ENCODE measurements around the gene BABAM2.

DNA sequence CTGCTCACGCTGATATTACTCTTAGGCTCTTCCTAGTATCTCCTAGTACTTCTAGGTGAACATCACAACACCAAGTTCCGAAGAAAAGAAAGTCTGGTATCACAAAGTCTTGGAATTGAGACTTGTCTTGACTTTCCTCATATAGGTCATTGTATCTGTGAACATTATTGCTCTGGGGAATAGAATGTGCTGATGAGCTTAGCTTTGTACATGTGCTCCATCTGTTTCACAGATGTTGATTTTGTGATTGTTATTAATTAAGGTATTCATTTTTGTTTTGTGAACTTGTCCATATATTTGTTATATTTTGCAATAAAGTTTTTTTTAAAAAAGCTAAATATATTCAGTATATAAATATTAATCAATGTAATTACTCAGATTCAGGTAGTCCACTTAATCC is 111.7 kb downstream of the BABAM2 start:
- no peak for TF ChIP-seq CHD1 (IDR thresholded peaks at IDR 0.05; ENCODE audit: low read depth, low read length)
- TF ChIP-seq, protein P1, sequence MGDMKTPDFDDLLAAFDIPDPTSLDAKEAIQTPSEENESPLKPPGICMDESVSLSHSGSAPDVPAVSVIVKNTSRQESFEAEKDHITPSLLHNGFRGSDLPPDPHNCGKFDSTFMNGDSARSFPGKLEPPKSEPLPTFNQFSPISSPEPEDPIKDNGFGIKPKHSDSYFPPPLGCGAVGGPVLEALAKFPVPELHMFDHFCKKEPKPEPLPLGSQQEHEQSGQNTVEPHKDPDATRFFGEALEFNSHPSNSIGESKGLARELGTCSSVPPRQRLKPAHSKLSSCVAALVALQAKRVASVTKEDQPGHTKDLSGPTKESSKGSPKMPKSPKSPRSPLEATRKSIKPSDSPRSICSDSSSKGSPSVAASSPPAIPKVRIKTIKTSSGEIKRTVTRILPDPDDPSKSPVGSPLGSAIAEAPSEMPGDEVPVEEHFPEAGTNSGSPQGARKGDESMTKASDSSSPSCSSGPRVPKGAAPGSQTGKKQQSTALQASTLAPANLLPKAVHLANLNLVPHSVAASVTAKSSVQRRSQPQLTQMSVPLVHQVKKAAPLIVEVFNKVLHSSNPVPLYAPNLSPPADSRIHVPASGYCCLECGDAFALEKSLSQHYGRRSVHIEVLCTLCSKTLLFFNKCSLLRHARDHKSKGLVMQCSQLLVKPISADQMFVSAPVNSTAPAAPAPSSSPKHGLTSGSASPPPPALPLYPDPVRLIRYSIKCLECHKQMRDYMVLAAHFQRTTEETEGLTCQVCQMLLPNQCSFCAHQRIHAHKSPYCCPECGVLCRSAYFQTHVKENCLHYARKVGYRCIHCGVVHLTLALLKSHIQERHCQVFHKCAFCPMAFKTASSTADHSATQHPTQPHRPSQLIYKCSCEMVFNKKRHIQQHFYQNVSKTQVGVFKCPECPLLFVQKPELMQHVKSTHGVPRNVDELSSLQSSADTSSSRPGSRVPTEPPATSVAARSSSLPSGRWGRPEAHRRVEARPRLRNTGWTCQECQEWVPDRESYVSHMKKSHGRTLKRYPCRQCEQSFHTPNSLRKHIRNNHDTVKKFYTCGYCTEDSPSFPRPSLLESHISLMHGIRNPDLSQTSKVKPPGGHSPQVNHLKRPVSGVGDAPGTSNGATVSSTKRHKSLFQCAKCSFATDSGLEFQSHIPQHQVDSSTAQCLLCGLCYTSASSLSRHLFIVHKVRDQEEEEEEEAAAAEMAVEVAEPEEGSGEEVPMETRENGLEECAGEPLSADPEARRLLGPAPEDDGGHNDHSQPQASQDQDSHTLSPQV (IDR thresholded peaks at IDR 0.05): no peak
- TF ChIP-seq TARDBP (IDR thresholded peaks at IDR 0.05; ENCODE audit: borderline replicate concordance): no peak
- TF ChIP-seq, protein P2, sequence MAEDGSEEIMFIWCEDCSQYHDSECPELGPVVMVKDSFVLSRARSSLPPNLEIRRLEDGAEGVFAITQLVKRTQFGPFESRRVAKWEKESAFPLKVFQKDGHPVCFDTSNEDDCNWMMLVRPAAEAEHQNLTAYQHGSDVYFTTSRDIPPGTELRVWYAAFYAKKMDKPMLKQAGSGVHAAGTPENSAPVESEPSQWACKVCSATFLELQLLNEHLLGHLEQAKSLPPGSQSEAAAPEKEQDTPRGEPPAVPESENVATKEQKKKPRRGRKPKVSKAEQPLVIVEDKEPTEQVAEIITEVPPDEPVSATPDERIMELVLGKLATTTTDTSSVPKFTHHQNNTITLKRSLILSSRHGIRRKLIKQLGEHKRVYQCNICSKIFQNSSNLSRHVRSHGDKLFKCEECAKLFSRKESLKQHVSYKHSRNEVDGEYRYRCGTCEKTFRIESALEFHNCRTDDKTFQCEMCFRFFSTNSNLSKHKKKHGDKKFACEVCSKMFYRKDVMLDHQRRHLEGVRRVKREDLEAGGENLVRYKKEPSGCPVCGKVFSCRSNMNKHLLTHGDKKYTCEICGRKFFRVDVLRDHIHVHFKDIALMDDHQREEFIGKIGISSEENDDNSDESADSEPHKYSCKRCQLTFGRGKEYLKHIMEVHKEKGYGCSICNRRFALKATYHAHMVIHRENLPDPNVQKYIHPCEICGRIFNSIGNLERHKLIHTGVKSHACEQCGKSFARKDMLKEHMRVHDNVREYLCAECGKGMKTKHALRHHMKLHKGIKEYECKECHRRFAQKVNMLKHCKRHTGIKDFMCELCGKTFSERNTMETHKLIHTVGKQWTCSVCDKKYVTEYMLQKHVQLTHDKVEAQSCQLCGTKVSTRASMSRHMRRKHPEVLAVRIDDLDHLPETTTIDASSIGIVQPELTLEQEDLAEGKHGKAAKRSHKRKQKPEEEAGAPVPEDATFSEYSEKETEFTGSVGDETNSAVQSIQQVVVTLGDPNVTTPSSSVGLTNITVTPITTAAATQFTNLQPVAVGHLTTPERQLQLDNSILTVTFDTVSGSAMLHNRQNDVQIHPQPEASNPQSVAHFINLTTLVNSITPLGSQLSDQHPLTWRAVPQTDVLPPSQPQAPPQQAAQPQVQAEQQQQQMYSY (CRISPR knock-in tag; IDR thresholded peaks at IDR 0.05): no peak
- no peak for TF ChIP-seq GATAD2B (conservative IDR thresholded peaks at IDR 0.05; ENCODE audit: low read depth)
- TF ChIP-seq, protein P3, sequence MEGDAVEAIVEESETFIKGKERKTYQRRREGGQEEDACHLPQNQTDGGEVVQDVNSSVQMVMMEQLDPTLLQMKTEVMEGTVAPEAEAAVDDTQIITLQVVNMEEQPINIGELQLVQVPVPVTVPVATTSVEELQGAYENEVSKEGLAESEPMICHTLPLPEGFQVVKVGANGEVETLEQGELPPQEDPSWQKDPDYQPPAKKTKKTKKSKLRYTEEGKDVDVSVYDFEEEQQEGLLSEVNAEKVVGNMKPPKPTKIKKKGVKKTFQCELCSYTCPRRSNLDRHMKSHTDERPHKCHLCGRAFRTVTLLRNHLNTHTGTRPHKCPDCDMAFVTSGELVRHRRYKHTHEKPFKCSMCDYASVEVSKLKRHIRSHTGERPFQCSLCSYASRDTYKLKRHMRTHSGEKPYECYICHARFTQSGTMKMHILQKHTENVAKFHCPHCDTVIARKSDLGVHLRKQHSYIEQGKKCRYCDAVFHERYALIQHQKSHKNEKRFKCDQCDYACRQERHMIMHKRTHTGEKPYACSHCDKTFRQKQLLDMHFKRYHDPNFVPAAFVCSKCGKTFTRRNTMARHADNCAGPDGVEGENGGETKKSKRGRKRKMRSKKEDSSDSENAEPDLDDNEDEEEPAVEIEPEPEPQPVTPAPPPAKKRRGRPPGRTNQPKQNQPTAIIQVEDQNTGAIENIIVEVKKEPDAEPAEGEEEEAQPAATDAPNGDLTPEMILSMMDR (IDR thresholded peaks at IDR 0.05 in 2 of 3, conservative IDR thresholded peaks at IDR 0.05 in 1 of 3; ENCODE audit: control insufficient read depth in 2 of 3, extremely low read depth in 1 of 3, insufficient read depth in 1 of 3, low read depth in 3 of 3, low read length in 3 of 3): no peak
- no peak for TF ChIP-seq SMAD1 (IDR thresholded peaks at IDR 0.05; ENCODE audit: low read depth, partially characterized antibody)
- no peak for TF ChIP-seq YY1 (IDR thresholded peaks at IDR 0.05; ENCODE audit: low read depth, low read length)
- no peak for TF ChIP-seq TBL1XR1 (IDR thresholded peaks at IDR 0.05; ENCODE audit: low read depth, low read length)
- no peak for TF ChIP-seq BRCA1 (IDR thresholded peaks at IDR 0.05; ENCODE audit: low read depth, low read length)
- no peak for TF ChIP-seq STAT1 (conservative IDR thresholded peaks at IDR 0.05)
- no peak for TF ChIP-seq ELK1 (IDR thresholded peaks at IDR 0.05; ENCODE audit: low read depth, low read length)
